SK-MEL-5 (cell line): ENCODE data around the gene REC8. TPM values are rescaled to one million over a fixed set of nuclear protein-coding genes. Genes with fewer than 3 reads are reported as not detected.

Experiments
- DNase-seq: peaks from one replicate; pipeline ENCODE4 v3.0.0-alpha.2; 2016; ENCODE audit warnings: low read depth, low spot score
- in situ Hi-C: cut with HindIII; loops from 2 replicates; pipeline ENCODE4 v1.10.0; 2016; ENCODE audit warnings: low sequenced_read_pairs, high pct_unique_total_duplicates, low pct_unique_long_range_greater_than_20kb
- polyA plus RNA-seq, 2 experiments: library from polyadenylated mRNA; depleted of rRNA; stranded (reverse); fragments of >200 nt; gene quantifications; 2 replicates each; pipeline ENCODE4 v1.2.3, GENCODE V29; 2015
- total RNA-seq: library from RNA; depleted of rRNA; stranded (reverse); fragments of >200 nt; shearing (Covaris generic); gene quantifications from 2 replicates; pipeline ENCODE4 v1.2.3, GENCODE V29; 2014; rRNA removed

The REC8 gene
- total RNA-seq, result 0.69 and 1.1 TPM in 2 replicates
- polyA plus RNA-seq (2015; cell fraction: cytosol; rRNA removed), result 0.16 and 0.64 TPM in 2 replicates
- polyA plus RNA-seq (2015; cell fraction: nucleus; rRNA removed), result 18.6 and 40.4 TPM in 2 replicates

DNA sequence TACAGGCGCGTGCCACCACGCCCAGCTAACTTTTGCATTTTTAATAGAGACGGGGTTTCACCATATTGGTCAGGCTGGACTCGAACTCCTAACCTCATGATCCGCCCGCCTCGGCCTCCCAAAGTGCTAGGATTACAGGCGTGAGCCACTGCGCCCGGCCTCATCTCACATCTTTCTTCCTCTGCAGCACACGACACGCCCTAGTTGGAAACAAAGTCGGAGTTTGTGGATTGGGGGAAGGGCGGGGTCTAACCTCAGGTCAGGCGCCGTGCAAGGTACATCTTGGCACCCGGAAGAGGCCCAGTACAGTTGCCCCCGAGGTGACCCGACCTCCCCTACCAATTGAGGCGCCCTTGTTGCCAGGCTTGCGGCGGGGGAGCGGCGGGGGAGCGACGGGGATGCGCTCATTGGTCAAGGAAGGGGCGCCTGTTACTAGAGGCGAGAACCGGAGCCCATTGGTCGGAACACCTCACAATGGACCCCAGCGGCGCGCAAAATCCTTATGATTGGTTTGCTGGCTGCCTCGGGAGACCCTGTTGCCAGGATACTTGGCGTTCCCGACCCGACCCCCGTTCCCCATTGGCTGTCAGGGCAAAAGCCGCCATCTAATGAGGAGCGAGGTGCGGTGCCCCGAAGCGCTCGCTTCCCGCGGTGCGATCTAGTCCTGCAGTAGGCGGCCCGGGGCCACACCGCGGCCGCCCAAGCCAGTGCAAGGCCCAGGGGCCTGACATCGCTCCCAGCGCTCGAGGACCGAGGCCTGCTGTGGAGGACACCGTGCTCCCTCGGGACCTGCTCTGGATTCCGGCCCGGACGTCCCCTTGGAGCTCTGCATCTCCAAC, at the start of gene REC8:
Gene REC8, plus strand, starts transcription at position 659 of the 839 bp plus-strand sequence. CDS start 473 bp downstream, outside the sequence.
- in situ Hi-C loops, result no loop called here
- DNase-seq, result no peak

DNA sequence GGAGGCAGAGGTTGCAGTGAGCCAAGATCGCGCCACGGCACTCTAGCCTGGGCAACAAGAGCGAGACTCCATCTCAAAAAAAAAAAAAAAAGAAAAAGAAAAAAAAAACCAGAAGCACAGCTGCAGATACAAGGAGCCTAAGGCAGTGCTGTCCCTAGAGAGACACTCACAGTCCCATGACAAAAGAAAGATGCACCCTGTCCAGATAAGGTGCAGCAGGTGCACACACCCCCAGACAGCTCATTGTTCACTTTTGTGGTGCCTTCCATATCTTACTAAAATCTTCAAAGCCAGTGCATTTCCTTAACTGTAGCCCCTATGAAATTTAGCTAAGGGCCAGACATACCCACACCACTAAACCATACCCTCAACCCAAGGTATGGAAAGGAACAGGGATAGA, 49.5 kb upstream of the REC8 start:
- in situ Hi-C loops, result no loop called here
- DNase-seq, result no peak

- DNase-seq, result no peak
- in situ Hi-C loops, result no loop called here
Measured at GRCh38 chr14:24122898-24123297, 49.0 kb upstream of the REC8 start.

GRCh38 chr14:24123424-24124417, 48.2 kb upstream of the REC8 start:
- in situ Hi-C loops, result no loop called here
- no peak for DNase-seq

- in situ Hi-C loops, result no loop called here
- DNase-seq, result no peak
Measured at GRCh38 chr14:24126939-24127338, 44.9 kb upstream of the REC8 start.

DNA sequence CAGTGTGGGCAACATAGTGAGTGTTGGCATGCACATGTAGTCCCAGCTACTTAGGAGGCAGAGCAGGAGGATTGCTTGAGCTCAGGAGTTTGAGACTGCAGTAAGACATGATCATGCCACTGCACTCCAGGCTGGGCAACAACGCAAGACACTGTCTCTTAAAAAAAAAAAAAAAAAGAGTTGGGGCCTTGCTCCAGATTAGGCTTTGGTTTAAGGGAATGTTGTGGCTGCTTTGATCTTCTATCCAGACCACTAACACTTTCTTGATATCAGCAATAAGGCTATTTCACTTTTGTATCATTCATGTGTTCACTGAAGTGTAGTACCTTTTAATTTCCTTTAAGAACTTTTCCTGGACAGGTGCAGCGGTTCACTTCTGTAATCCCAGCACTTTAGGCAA, 44.2 kb upstream of the REC8 start:
- no peak for DNase-seq
- in situ Hi-C loops, result no loop called here

DNA sequence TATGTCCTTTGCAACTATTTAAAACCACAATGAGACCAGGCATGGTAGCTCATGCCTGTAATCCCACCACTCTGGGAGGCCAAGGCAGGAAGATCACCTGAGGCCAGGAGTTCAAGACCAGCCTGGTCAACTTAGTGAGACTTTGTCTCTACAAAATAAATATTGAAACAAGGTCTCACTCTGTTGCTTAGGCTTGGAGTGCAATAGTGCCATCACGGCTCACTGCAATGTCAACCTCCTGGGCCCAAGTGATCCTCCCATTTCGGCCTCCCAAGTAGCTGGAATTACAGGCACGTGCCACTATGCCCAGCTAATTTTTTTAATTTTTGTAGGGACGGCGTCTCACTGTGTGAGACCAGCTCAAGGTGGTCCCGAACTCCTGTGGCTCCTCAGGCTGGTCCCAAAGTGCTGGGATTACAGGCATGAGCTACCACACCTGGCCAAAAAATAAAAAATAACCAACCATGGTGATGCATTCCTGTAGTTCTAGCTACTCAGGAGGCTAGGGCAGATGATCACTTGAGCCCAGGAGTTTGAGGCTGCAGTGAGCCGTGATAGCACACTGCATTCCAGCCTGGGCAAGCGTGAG, 42.4 kb upstream of the REC8 start:
- no peak for DNase-seq
- in situ Hi-C loops, result no loop called here

DNA sequence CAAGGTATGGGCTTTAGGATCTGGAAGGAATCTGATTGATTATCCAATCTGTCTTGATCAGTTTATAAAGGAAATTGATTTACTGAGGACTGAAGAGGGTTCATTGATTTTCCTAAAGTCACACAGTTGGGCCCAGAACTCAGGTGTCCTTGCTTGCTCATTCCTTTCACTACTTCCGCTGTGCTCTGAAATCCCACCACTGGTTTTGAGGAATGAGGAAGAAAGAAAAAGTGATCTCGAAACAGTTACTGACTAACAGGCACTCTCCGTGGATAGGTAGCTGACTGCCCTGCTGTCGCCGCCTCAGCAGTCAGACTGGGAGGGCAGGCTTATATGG, 41.5 kb upstream of the REC8 start, which contains the start of gene FITM1:
Gene FITM1, plus strand, starts transcription at position 280 of the 337 bp plus-strand sequence. CDS start 905 bp downstream, outside the sequence.
- DNase-seq, result no peak
- in situ Hi-C loops, result no loop called here

DNA sequence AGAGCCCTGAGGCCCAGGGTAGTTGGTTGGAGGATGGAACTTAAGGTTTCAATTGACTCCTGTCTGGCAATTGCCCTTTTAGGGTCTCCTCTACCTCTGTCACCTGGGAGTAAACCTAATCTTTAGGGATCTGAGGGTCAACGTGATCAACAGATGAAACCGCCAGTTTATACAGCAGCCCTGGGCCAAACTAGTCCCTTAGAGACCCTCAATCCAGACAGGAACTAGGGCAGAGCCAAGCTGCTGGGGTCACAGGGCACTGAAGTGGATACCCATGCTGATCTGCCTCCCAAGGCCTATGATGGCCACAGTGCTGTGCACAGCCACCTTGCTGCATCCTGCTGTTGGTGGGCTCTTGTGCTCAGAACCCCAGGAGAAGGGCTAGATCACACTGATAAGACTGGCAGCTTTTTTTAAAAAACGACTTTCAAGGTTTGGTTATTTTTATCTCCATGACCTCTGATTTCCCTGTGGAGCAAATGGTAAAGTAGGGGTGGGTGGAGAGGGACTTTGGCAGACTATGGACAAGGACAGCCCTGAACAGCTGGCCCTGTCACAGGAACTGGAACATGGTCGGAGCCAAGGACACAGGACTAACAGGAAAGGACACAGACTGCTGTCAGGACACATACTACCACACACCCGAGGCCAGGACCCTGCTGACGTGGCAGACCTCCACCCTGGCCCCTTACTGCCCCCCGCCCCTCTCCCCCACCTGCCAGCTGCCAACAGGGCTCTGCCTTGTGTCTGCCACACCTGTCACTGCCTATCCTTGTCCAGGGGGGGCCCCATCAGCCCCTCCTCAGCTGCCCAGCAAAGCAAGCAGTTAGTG, 40.9 kb upstream of the REC8 start:
- in situ Hi-C loops, result no loop called here
- no peak for DNase-seq

DNA sequence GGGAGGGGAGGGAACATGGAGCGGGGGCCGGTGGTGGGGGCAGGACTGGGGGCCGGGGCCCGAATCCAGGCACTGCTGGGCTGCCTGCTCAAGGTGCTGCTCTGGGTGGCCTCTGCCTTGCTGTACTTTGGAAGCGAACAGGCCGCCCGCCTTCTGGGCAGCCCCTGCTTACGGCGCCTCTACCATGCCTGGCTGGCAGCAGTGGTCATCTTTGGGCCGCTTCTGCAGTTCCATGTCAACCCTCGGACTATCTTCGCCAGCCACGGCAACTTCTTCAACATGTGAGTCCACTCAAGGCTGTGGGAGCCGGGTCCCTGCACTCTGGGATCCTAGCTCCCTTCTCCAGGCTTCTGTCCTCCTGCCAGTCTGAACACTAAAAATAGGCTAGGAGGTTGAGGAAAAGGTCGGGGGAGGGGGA, 40.3 kb upstream of the REC8 start:
- DNase-seq, result no peak
- in situ Hi-C loops, result no loop called here

GRCh38 chr14:24132061-24132685, 39.7 kb upstream of the REC8 start:
- in situ Hi-C loops, result no loop called here

GRCh38 chr14:24132976-24133375, 38.9 kb upstream of the REC8 start:
- no peak for DNase-seq
- in situ Hi-C loops, result no loop called here

More at GRCh38 chr14:24132061-24132685, 39.7 kb upstream of the REC8 start:
- DNase-seq, result no peak

DNA sequence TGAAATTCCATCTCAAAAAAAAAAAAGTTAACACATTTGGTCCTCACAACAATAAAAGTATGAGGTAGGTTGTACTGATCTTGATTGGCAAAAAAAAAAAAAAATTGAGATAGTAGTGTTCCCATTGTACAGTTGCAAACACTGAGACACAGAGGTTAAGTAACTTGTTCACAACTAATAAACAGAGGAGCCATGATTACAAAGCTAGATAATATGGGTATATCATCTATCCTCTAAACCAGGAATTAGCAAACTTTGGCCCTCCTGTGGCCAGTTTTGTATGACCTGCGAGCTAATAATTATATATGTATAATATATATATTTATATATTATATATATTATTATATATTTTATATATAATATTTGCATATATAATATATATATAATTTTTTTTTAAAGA, 38.1 kb upstream of the REC8 start:
- in situ Hi-C loops, result no loop called here
- no peak for DNase-seq

GRCh38 chr14:24135584-24135833, 36.4 kb upstream of the REC8 start:
- DNase-seq, result no peak
- in situ Hi-C loops, result no loop called here

GRCh38 chr14:24135834-24136683, 35.8 kb upstream of the REC8 start, which contains the start of gene PSME1:
Gene PSME1, plus strand, starts transcription at chr14:24136194. Its CDS starts 69 bp downstream, at chr14:24136263.
- in situ Hi-C loops, result no loop called here
- peak; percentile 83 for DNase-seq
